HCT116 (cell line): ENCODE data around the gene MYLK3. TPM values are rescaled to one million over a fixed set of nuclear protein-coding genes. Genes with fewer than 3 reads are reported as not detected.

Source experiments
- ATAC-seq: fragments of 200-7000 bp; cut with Tn5 transposase; 2 replicates; pipeline ENCODE4 v1.9.1; 2020; ENCODE audit warnings: mild to moderate bottlenecking, moderate library complexity
- BruUV-seq: library from RNA; stranded (reverse); fragments of 400-500 nt; replicated peaks from 2 replicates; lab custom pipeline; 2021; lab: Mats Ljungman, UMichigan
- CTCF ChIA-PET: fragments of 300-600 bp; sonication (Branson Sonifier 250); formaldehyde crosslinking; loops from one replicate; lab custom pipeline; 2021; ENCODE audit warnings: antibody characterized with exemption; lab: Charles Lee
- POLR2A ChIA-PET: fragments of 300-600, 350-600 bp; sonication (Branson Sonifier 250); formaldehyde crosslinking; loops from one replicate; lab custom pipeline; 2021; ENCODE audit warnings: antibody characterized with exemption; lab: Charles Lee
- RAD21 ChIA-PET, 2 experiments: fragments of 300-600 bp; sonication (Branson Sonifier 250); formaldehyde crosslinking; loops; one replicate each; lab custom pipeline; 2023; ENCODE audit warnings: low total read pairs in 2 of 2; ENCODE audit not compliant: uncharacterized antibody in 2 of 2, unreplicated experiment in 2 of 2, low non-redundant PET in 1 of 2; lab: Charles Lee
- DNase-seq: peaks from one replicate; pipeline ENCODE4 v3.0.0-alpha.2; 2010; ENCODE audit warnings: low read depth, low spot score
- H2AFZ ChIP-seq: fragments of 200-600 bp; shearing (Covaris generic), sonication (generic); 2 replicates; pipeline ENCODE4 v1.6.1; 2017; ENCODE audit warnings: low read depth, mixed run types, mixed read lengths, antibody characterized with exemption, low read length; ENCODE audit not compliant: poor library complexity, severe bottlenecking
- H3K27ac ChIP-seq: 2 replicates; pipeline ENCODE4 v1.5.1; 2012; ENCODE audit warnings: low read depth, low read length
- H3K27me3 ChIP-seq: fragments of 200-600 bp; sonication (generic); 2 replicates; pipeline ENCODE4 v1.6.1; 2016; ENCODE audit warnings: mixed run types, low read length, mixed read lengths; ENCODE audit not compliant: insufficient read depth
- H3K36me3 ChIP-seq, 2 experiments: fragments of 200-500 bp in 1 of 2; fragments of 200-600 bp in 1 of 2; sonication (Bioruptor generic) in 1 of 2; sonication (generic) in 1 of 2; 2 replicates each; pipeline versions ENCODE4 v1.5.1 to v1.6.1; 2014 to 2016; ENCODE audit warnings: low read length in 2 of 2, inconsistent platforms in 1 of 2, mixed read lengths in 1 of 2, mixed run types in 1 of 2; ENCODE audit not compliant: insufficient read depth in 2 of 2, control insufficient read depth in 1 of 2
- H3K4me1 ChIP-seq, 2 experiments: fragments of 200-600 bp in 1 of 2; sonication (generic) in 1 of 2; 2 replicates each; pipeline versions ENCODE4 v1.5.1 to v1.6.1; 2012 to 2017; ENCODE audit warnings: low read length in 2 of 2, inconsistent platforms in 1 of 2, mild to moderate bottlenecking in 1 of 2, mixed read lengths in 1 of 2, mixed run types in 1 of 2, moderate library complexity in 1 of 2; ENCODE audit not compliant: insufficient read depth in 2 of 2, control insufficient read depth in 1 of 2
- H3K4me2 ChIP-seq: fragments of 200-600 bp; sonication (generic); 2 replicates; pipeline ENCODE4 v1.6.1; 2017; ENCODE audit warnings: mixed run types, low read length, mixed read lengths
- H3K4me3 ChIP-seq, 2 experiments: fragments of 200-600 bp in 1 of 2; sonication (generic) in 1 of 2; replicated peaks in 1 of 2; 2 replicates each; pipeline ENCODE4 v1.5.1; 2011 to 2016; ENCODE audit warnings: low read length in 2 of 2, control low read depth in 1 of 2, low read depth in 1 of 2, mild to moderate bottlenecking in 1 of 2, mixed read lengths in 1 of 2, mixed run types in 1 of 2
- H3K79me2 ChIP-seq: fragments of 200-600 bp; sonication (generic); 2 replicates; pipeline ENCODE4 v1.6.1; 2017; ENCODE audit warnings: mild to moderate bottlenecking, mixed run types, low read length, moderate library complexity, mixed read lengths; ENCODE audit not compliant: insufficient read depth
- H3K9ac ChIP-seq: fragments of 200-600 bp; sonication (generic); 2 replicates; pipeline ENCODE4 v1.6.1; 2016; ENCODE audit warnings: low read length, mixed read lengths
- H3K9me2 ChIP-seq: fragments of 200-600 bp; sonication (generic), shearing (Covaris generic); 2 replicates; pipeline ENCODE4 v1.6.1; 2017; ENCODE audit warnings: mixed run types, mild to moderate bottlenecking, moderate library complexity; ENCODE audit not compliant: insufficient read depth
- H3K9me3 ChIP-seq, 2 experiments: fragments of 200-500 bp in 1 of 2; fragments of 200-600 bp in 1 of 2; sonication (Bioruptor generic) in 1 of 2; sonication (generic) in 1 of 2; 2 replicates each; pipeline ENCODE4 v1.6.1; 2014 to 2017; ENCODE audit warnings: low read length in 2 of 2, mixed read lengths in 2 of 2, inconsistent platforms in 1 of 2, low read depth in 1 of 2, mild to moderate bottlenecking in 1 of 2, mixed run types in 1 of 2, moderate library complexity in 1 of 2; ENCODE audit not compliant: control insufficient read depth in 1 of 2, insufficient read depth in 1 of 2
- H4K20me1 ChIP-seq: fragments of 200-600 bp; sonication (generic), shearing (Covaris generic); 2 replicates; pipeline ENCODE4 v1.6.1; 2017; ENCODE audit warnings: mixed run types, mild to moderate bottlenecking, moderate library complexity; ENCODE audit not compliant: insufficient read depth
- CBX3 ChIP-seq: IDR thresholded peaks from 2 replicates; pipeline ENCODE4 v1.6.1; 2012; ENCODE audit warnings: low read depth
- CEBPB ChIP-seq: IDR thresholded peaks from 2 replicates; pipeline ENCODE4 v1.6.1; 2012; ENCODE audit warnings: low read depth
- CTCF ChIP-seq, 3 experiments: fragments of 200-600 bp in 1 of 3; sonication (generic) in 1 of 3; IDR thresholded peaks in 2 of 3; conservative IDR thresholded peaks in 1 of 3; 2 replicates each; pipeline ENCODE4 v1.5.1; 2012 to 2017; ENCODE audit warnings: low read depth in 2 of 3, low read length in 2 of 3, antibody characterized with exemption in 1 of 3, borderline replicate concordance in 1 of 3, control low read depth in 1 of 3, mild to moderate bottlenecking in 1 of 3, mixed read lengths in 1 of 3, mixed run types in 1 of 3, moderate library complexity in 1 of 3; ENCODE audit not compliant: insufficient read depth in 1 of 3
- EGR1 ChIP-seq: IDR thresholded peaks from 2 replicates; pipeline ENCODE4 v1.6.1; 2012; ENCODE audit warnings: low read depth
- ELF1 ChIP-seq: IDR thresholded peaks from 2 replicates; pipeline ENCODE4 v1.6.1; 2012; ENCODE audit warnings: low read depth, borderline replicate concordance
- EZH2phosphoT487 ChIP-seq: fragments of 200-600 bp; IDR thresholded peaks from 2 replicates; pipeline ENCODE4 v1.6.1; 2018; ENCODE audit warnings: antibody characterized with exemption, borderline replicate concordance
- FOSL1 ChIP-seq: IDR thresholded peaks from 2 replicates; pipeline ENCODE4 v1.6.1; 2012; ENCODE audit warnings: low read depth
- JUND ChIP-seq: IDR thresholded peaks from 2 replicates; pipeline ENCODE4 v1.6.1; 2012
- POLR2AphosphoS5 ChIP-seq: IDR thresholded peaks from 2 replicates; pipeline ENCODE4 v1.6.1; 2011; ENCODE audit warnings: mild to moderate bottlenecking, low read depth, low read length, moderate library complexity
- SIN3A ChIP-seq: IDR thresholded peaks from 2 replicates; pipeline ENCODE4 v1.6.1; 2012; ENCODE audit warnings: low read depth
- SP1 ChIP-seq: IDR thresholded peaks from 2 replicates; pipeline ENCODE4 v1.6.1; 2012; ENCODE audit warnings: low read depth
- SRF ChIP-seq: IDR thresholded peaks from 2 replicates; pipeline ENCODE4 v1.6.1; 2012; ENCODE audit warnings: low read depth
- TCF7L2 ChIP-seq: IDR thresholded peaks from 2 replicates; pipeline ENCODE4 v1.7.0; 2011; ENCODE audit warnings: borderline replicate concordance, inconsistent platforms; ENCODE audit not compliant: insufficient read depth, insufficient read length; ENCODE audit errors: extremely low read depth
- YY1 ChIP-seq: IDR thresholded peaks from 2 replicates; pipeline ENCODE4 v1.6.1; 2011; ENCODE audit warnings: low read length, low read depth, moderate library complexity, mild to moderate bottlenecking; ENCODE audit not compliant: insufficient replicate concordance; ENCODE audit errors: extremely low read depth
- ZBTB33 ChIP-seq: IDR thresholded peaks from 2 replicates; pipeline ENCODE4 v1.6.1; 2011; ENCODE audit warnings: mild to moderate bottlenecking, low read length, moderate library complexity; ENCODE audit not compliant: insufficient replicate concordance; ENCODE audit errors: extremely low read depth
- ZNF274 ChIP-seq: fragments of 200-500 bp; sonication (Bioruptor generic); IDR thresholded peaks from 2 replicates; pipeline ENCODE4 v1.6.1; 2014; ENCODE audit warnings: mild to moderate bottlenecking, low read depth, low read length, inconsistent platforms
- intact Hi-C: fragments of 100-400 bp; cut with micrococcal nuclease; formaldehyde crosslinking; loops from 2 replicates; pipeline ENCODE4 v1.10.0; 2022
- total RNA-seq: library from RNA; stranded (reverse); gene quantifications from one replicate; pipeline ENCODE4 v1.2.1, GENCODE V29; 2021; ENCODE audit not compliant: unreplicated experiment
- TF ChIP-seq, protein P1 (sequence below): IDR thresholded peaks from 2 replicates; pipeline ENCODE4 v1.6.1; 2012

MYLK3 gene
- total RNA-seq, 1 experiment from 2014 or later = 0.22 TPM

GRCh38 chr16:46751381-46751780 lies 3.2 kb upstream of the MYLK3 start:
- Histone ChIP-seq H3K36me3 (no peaks in the 10 kb centered on the region), H3K79me2 (no peaks in the 10 kb centered on the region), H4K20me1 (no peaks in the 10 kb centered on the region), H3K27me3 (no peaks in the 10 kb centered on the region), H3K9me2 (no peaks in the 10 kb centered on the region), H3K9me3 (no peaks in the 10 kb centered on the region), H3K4me2 (no peak overlapping the region), H3K4me1 (no peaks in the 10 kb centered on the region), H3K4me3 (no peak overlapping the region), H3K27ac (no peak overlapping the region), H2AFZ (no peak overlapping the region), H3K9ac (no peak overlapping the region)
- ChIA-PET RAD21 (no interaction called here), POLR2A (no interaction called here), CTCF (no interaction called here)
- DNase-seq (no peak), ATAC-seq (no peak)
- no TSS peak for BruUV-seq
- no peak for TF ChIP-seq SP1
- no peak for TF ChIP-seq CBX3
- TF ChIP-seq TCF7L2 = no peak
- TF ChIP-seq FOSL1 = no peak
- TF ChIP-seq ELF1 = no peak
- no peak for TF ChIP-seq SIN3A
- TF ChIP-seq, protein P1, sequence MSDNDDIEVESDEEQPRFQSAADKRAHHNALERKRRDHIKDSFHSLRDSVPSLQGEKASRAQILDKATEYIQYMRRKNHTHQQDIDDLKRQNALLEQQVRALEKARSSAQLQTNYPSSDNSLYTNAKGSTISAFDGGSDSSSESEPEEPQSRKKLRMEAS = no peak
- TF ChIP-seq YY1 = no peak
- TF ChIP-seq EZH2phosphoT487 = no peak
- no peak for TF ChIP-seq CTCF (IDR thresholded peaks at IDR 0.05 in 2 of 3, conservative IDR thresholded peaks at IDR 0.05 in 1 of 3; ENCODE audit: borderline replicate concordance in 1 of 3, insufficient read depth in 1 of 3, low read depth in 2 of 3, low read length in 2 of 3)
- no peak for TF ChIP-seq SRF
- TF ChIP-seq CEBPB = no peak
- TF ChIP-seq ZNF274 = no peak
- TF ChIP-seq JUND = no peak
- TF ChIP-seq EGR1 = no peak
- no peak for TF ChIP-seq ZBTB33
- TF ChIP-seq POLR2AphosphoS5 = no peak
- intact Hi-C loops = no loop called here
